Measurements from ENCODE around the gene PUM2.

- TF ChIP-seq POLR2A (IDR thresholded peaks at IDR 0.05; ENCODE audit: low read length) (no peak), GATA1 (IDR thresholded peaks at IDR 0.05; ENCODE audit: low read depth, low read length) (no peak)
Observed at GRCh38 chr2:20222014-20222768, 128.5 kb downstream of the PUM2 start.

Data from erythroblast (primary cell).